Measurements from ENCODE around the gene WT1. TPM values are rescaled to one million over a fixed set of nuclear protein-coding genes. Genes with fewer than 3 reads are reported as not detected.

The WT1 gene
- total and polyA plus RNA-seq, 2 of the 8 experiments (the other 6 are each of a cell fraction or from before 2014, with no cell fraction given) = 0.05 to 0.17 TPM

GRCh38 chr11:32418836-32419235 is 16.5 kb downstream of the WT1 start:
- H4K20me1 ChIP-seq (replicated peaks in 1 of 2; ENCODE audit: control insufficient read depth in 1 of 2, insufficient read depth in 2 of 2, low read length in 2 of 2) = no peaks in the 10 kb centered on the region
- no peak overlapping the region for H4K91ac ChIP-seq (replicated peaks; ENCODE audit: insufficient read length, low read length)
- no peak overlapping the region for H3K4ac ChIP-seq (replicated peaks; ENCODE audit: insufficient read length, low read depth, low read length)
- H3K56ac ChIP-seq (replicated peaks; ENCODE audit: insufficient read length, low read depth, low read length) = no peak overlapping the region
- no peak overlapping the region for H3K4me3 ChIP-seq (ENCODE audit: extremely low read depth in 1 of 4, insufficient read depth in 2 of 4, low read depth in 3 of 4, low read length in 4 of 4)
- no peak overlapping the region for H2BK15ac ChIP-seq (ENCODE audit: low read length)
- WGBS, 2 experiments (ENCODE audit: extremely low coverage in 1 of 2, insufficient coverage in 1 of 2, insufficient read length in 1 of 2, insufficient replicate concordance in 2 of 2, low coverage in 1 of 2, low lambda C conversion rate in 2 of 2, missing lambda C conversion rate in 1 of 2) = 72% methylated on average over 5 of the region's 5 CpGs; no CpG with 5 or more reads in 1 of the 2 experiments
- H3K18ac ChIP-seq (ENCODE audit: extremely low read depth, low read length) = no peak overlapping the region
- no peaks in the 10 kb centered on the region for H3K79me2 ChIP-seq (ENCODE audit: control insufficient read depth in 1 of 2, insufficient read depth in 2 of 2, low read length in 2 of 2)
- H2BK20ac ChIP-seq (ENCODE audit: low read length) = no peak overlapping the region
- POLR2A ChIA-PET (ENCODE audit: partially characterized antibody) = no interaction called here
- no peak overlapping the region for H2AFZ ChIP-seq (ENCODE audit: low read length)
- H2BK5ac ChIP-seq (ENCODE audit: low read depth, low read length) = no peak overlapping the region
- no peak overlapping the region for H4K5ac ChIP-seq (ENCODE audit: insufficient read length, low read depth, low read length)
- no peak overlapping the region for H2BK12ac ChIP-seq (ENCODE audit: low read depth, low read length)
- no peak overlapping the region for H3K9ac ChIP-seq (replicated peaks in 1 of 4; ENCODE audit: extremely low read depth in 1 of 4, low read depth in 3 of 4, low read length in 3 of 4)
- H3K23ac ChIP-seq (ENCODE audit: insufficient read length) = no peak overlapping the region
- H3K23me2 ChIP-seq (ENCODE audit: low read depth, low read length) = no peaks in the 10 kb centered on the region
- H3K4me2 ChIP-seq (ENCODE audit: insufficient read depth in 1 of 2, low read depth in 2 of 2, low read length in 2 of 2) = no peak overlapping the region
- H3K14ac ChIP-seq (ENCODE audit: insufficient read length) = no peak overlapping the region
- no peaks in the 10 kb centered on the region for H3K79me1 ChIP-seq (ENCODE audit: low read depth, low read length)
- H3K27ac ChIP-seq (ENCODE audit: low read depth, low read length) = no peak overlapping the region
- H3K9me3 ChIP-seq (ENCODE audit: insufficient read depth in 2 of 2, low read depth in 1 of 2, low read length in 1 of 2) = no peaks in the 10 kb centered on the region
- no peak overlapping the region for H4K8ac ChIP-seq (ENCODE audit: extremely low read depth, insufficient read depth, low read length)
- no peak for FAIRE-seq
- H2BK120ac ChIP-seq (replicated peaks; ENCODE audit: low read depth, low read length) = no peak overlapping the region
- no peaks in the 10 kb centered on the region for H3K36me3 ChIP-seq (ENCODE audit: control insufficient read depth in 2 of 4, insufficient read depth in 4 of 4, low read length in 3 of 4)
- H3K27me3 ChIP-seq (replicated peaks in 1 of 4; ENCODE audit: control insufficient read depth in 3 of 4, extremely low read depth in 1 of 4, insufficient read depth in 3 of 4, low read length in 3 of 4) = no peaks in the 10 kb centered on the region; a peak in 1 of 7 replicates
- H2AK5ac ChIP-seq (ENCODE audit: low read depth, low read length) = no peak overlapping the region
- H3K4me1 ChIP-seq (replicated peaks in 1 of 4; ENCODE audit: control insufficient read depth in 3 of 4, insufficient read depth in 4 of 4, low read length in 3 of 4) = peaks cover 0 to 9% (median 1%) of the 10 kb centered on the region in 4 experiments; a peak in 4 of 7 replicates
- DNase-seq (ENCODE audit: low read depth in 1 of 2, low spot score in 2 of 2) = no peak
- CTCF ChIA-PET (ENCODE audit: partially characterized antibody) = interaction anchor here (0.7 to 1.2 kb wide), 2 partner anchors 14 to 45 kb away, joined by 3 read pairs; no protein-coding TSS in a partner anchor
- TF ChIP-seq BACH1 (IDR thresholded peaks at IDR 0.05; ENCODE audit: low read length) (no peak), CHD2 (IDR thresholded peaks at IDR 0.05; ENCODE audit: low read length) (no peak), ATF3 (IDR thresholded peaks at IDR 0.05; ENCODE audit: insufficient read depth, low read depth, low read length) (no peak), E2F6 (IDR thresholded peaks at IDR 0.05) (no peak), CTBP2 (IDR thresholded peaks at IDR 0.05; ENCODE audit: borderline replicate concordance, insufficient read depth, insufficient read length, low read length) (no peak), TEAD4 (IDR thresholded peaks at IDR 0.05; ENCODE audit: low read depth, low read length) (no peak), RAD21 (IDR thresholded peaks at IDR 0.05 in 1 of 2, conservative IDR thresholded peaks at IDR 0.05 in 1 of 2; ENCODE audit: low read depth in 2 of 2, low read length in 2 of 2) (no peak), TBP (IDR thresholded peaks at IDR 0.05; ENCODE audit: low read depth, low read length) (no peak), BRCA1 (IDR thresholded peaks at IDR 0.05; ENCODE audit: low read depth, low read length) (no peak), RBBP5 (IDR thresholded peaks at IDR 0.05; ENCODE audit: borderline replicate concordance, low read depth, low read length) (no peak), SIN3A (conservative IDR thresholded peaks at IDR 0.05 in 1 of 2, IDR thresholded peaks at IDR 0.05 in 1 of 2; ENCODE audit: low read depth in 1 of 2, low read length in 2 of 2) (no peak)

Measured in H1 (cell line).